ENCODE results near the gene B4GALNT3.

The B4GALNT3 gene

DNA sequence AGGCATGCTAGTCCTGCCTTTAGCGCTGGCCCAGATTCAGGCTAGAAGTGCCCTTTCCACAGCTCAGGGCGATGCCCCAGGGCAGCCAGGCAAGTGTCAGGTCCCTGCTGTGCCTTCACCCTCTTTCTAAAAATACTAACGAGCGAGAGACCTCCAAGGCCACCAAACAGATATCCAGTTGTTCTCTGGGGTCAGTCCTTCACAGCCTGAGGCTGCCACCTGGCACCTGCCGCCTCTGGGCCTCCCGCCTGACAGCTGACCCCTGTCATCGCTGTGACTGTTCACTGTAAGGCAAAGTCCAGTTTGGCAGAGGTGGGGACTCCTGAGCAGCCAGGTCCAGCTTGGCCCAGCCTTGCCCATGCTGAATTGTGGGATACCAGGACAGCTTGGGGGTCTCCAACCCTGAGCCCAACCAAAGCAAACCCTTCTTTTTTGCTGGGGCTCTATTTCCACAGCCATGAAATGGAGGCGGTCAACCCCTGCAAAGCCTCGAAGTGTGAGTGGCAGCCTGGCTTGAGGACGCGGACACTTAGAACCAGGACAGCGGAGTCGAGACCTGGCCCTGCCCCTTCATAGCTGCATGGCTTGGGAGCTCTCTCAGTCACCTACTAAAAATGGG lies 123.6 kb downstream of the B4GALNT3 start:
- H3K27me3 ChIP-seq (ENCODE audit: control insufficient read depth, insufficient read depth, low read length) = no peaks in the 10 kb centered on the region
- H3K27ac ChIP-seq (ENCODE audit: low read length) = no peak overlapping the region
- no CpG with 5 or more reads among the region's 13 CpGs for WGBS (ENCODE audit: insufficient coverage, insufficient read length)
- no peak for DNase-seq (ENCODE audit: low read depth, low spot score)
- H3K4me3 ChIP-seq (ENCODE audit: low read length) = no peak overlapping the region
- no peaks in the 10 kb centered on the region for H3K36me3 ChIP-seq (ENCODE audit: control insufficient read depth, insufficient read depth, low read length)
- H3K4me1 ChIP-seq (ENCODE audit: control insufficient read depth, insufficient read depth, low read length) = no peaks in the 10 kb centered on the region
- H3K9me3 ChIP-seq (ENCODE audit: control insufficient read depth, insufficient read depth, low read length) = no peaks in the 10 kb centered on the region

- no peak overlapping the region for H3K4me3 ChIP-seq (ENCODE audit: low read length)
- no CpG with 5 or more reads among the region's 30 CpGs for WGBS (ENCODE audit: insufficient coverage, insufficient read length)
- no peaks in the 10 kb centered on the region for H3K9me3 ChIP-seq (ENCODE audit: control insufficient read depth, insufficient read depth, low read length)
- H3K27ac ChIP-seq (ENCODE audit: low read length) = no peak overlapping the region
- no peak for DNase-seq (ENCODE audit: low read depth, low spot score)
- no peaks in the 10 kb centered on the region for H3K36me3 ChIP-seq (ENCODE audit: control insufficient read depth, insufficient read depth, low read length)
- no peaks in the 10 kb centered on the region for H3K27me3 ChIP-seq (ENCODE audit: control insufficient read depth, insufficient read depth, low read length)
- H3K4me1 ChIP-seq (ENCODE audit: control insufficient read depth, insufficient read depth, low read length) = no peaks in the 10 kb centered on the region
These were observed 125.6 kb downstream of the B4GALNT3 start for GRCh38 chr12:585062-586061.

- no CpG with 5 or more reads among the region's 16 CpGs for WGBS (ENCODE audit: insufficient coverage, insufficient read length)
- H3K4me1 ChIP-seq (ENCODE audit: control insufficient read depth, insufficient read depth, low read length) = no peaks in the 10 kb centered on the region
- H3K36me3 ChIP-seq (ENCODE audit: control insufficient read depth, insufficient read depth, low read length) = no peaks in the 10 kb centered on the region
- no peaks in the 10 kb centered on the region for H3K9me3 ChIP-seq (ENCODE audit: control insufficient read depth, insufficient read depth, low read length)
- no peak overlapping the region for H3K4me3 ChIP-seq (ENCODE audit: low read length)
- no peaks in the 10 kb centered on the region for H3K27me3 ChIP-seq (ENCODE audit: control insufficient read depth, insufficient read depth, low read length)
- no peak for DNase-seq (ENCODE audit: low read depth, low spot score)
- H3K27ac ChIP-seq (ENCODE audit: low read length) = no peak overlapping the region
These were observed 126.8 kb downstream of the B4GALNT3 start for GRCh38 chr12:586318-587071.

DNA sequence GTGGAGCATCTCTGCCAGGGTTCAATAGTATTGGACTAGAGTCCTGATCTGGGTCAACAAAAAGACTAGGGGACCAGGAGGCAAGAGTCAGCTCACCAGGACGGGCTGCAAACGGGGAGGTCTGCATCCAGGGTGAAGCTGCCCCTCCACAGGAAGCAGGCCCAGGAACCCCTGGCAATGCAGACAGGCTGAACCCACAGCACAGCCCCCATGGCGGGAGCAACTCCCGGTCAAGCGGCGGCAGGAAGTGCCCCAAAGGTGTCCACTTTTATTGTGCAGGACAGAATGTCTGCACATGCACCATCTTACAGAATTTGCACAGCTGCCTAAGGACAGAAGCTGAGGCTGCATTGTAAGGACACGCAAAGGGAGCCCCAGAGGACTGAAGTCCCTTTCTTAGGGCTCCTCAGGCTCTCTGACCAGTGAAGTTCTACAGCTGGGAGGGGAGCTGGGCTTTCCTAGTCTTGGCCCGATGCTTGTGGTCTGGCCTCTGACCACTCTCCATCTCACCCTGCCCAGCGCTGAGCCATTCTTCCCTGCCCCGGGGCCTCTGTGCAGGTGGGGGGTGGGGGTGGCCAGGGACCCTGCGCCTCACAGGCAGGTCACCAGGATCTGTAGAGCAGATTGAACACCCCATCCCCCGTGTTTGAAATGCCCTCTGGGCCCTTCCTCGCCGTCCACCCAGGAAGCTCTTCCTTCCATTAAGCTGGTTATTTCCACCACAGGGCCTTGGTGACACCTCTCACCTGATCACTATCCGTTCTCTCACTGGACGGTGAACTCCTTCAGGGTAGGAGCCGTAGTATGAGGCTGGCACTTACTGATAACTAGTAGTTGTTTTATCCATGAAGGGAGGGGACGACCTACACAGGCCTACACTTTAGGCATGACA lies 127.6 kb downstream of the B4GALNT3 start:
- Histone ChIP-seq H3K27me3 (ENCODE audit: control insufficient read depth, insufficient read depth, low read length) (no peaks in the 10 kb centered on the region), H3K36me3 (ENCODE audit: control insufficient read depth, insufficient read depth, low read length) (no peaks in the 10 kb centered on the region), H3K27ac (ENCODE audit: low read length) (no peak overlapping the region), H3K4me1 (ENCODE audit: control insufficient read depth, insufficient read depth, low read length) (no peaks in the 10 kb centered on the region), H3K4me3 (ENCODE audit: low read length) (no peak overlapping the region), H3K9me3 (ENCODE audit: control insufficient read depth, insufficient read depth, low read length) (no peaks in the 10 kb centered on the region)
- no CpG with 5 or more reads among the region's 18 CpGs for WGBS (ENCODE audit: insufficient coverage, insufficient read length)
- no peak for DNase-seq (ENCODE audit: low read depth, low spot score)

- Histone ChIP-seq H3K4me1 (ENCODE audit: control insufficient read depth, insufficient read depth, low read length) (no peaks in the 10 kb centered on the region), H3K9me3 (ENCODE audit: control insufficient read depth, insufficient read depth, low read length) (no peaks in the 10 kb centered on the region), H3K27me3 (ENCODE audit: control insufficient read depth, insufficient read depth, low read length) (no peaks in the 10 kb centered on the region), H3K4me3 (ENCODE audit: low read length) (no peak overlapping the region), H3K27ac (ENCODE audit: low read length) (no peak overlapping the region), H3K36me3 (ENCODE audit: control insufficient read depth, insufficient read depth, low read length) (no peaks in the 10 kb centered on the region)
- no CpG with 5 or more reads among the region's 10 CpGs for WGBS (ENCODE audit: insufficient coverage, insufficient read length)
- no peak for DNase-seq (ENCODE audit: low read depth, low spot score)
These were observed 128.2 kb downstream of the B4GALNT3 start for GRCh38 chr12:588024-588322.

DNA sequence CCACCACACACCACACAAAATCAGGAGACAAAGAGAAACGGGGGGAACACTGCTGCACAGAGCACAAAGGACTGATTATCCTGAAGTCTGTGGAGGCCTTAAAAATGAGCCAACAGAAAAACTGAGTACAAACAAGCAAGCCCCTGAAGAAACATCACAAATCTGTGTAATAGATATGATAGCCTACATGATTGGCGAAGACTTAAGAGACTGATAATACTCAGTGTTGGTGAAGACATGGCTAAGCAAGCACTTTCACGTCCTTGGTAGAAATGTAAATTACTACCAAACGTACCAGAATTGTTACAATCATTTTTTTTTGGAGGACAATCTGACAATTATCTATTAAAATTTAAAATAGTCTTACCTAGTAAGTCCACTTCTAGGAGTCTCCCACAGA lies 128.9 kb downstream of the B4GALNT3 start:
- WGBS (ENCODE audit: insufficient coverage, insufficient read length) = no CpG with 5 or more reads among the region's 4 CpGs
- H3K4me3 ChIP-seq (ENCODE audit: low read length) = no peak overlapping the region
- H3K36me3 ChIP-seq (ENCODE audit: control insufficient read depth, insufficient read depth, low read length) = no peaks in the 10 kb centered on the region
- H3K4me1 ChIP-seq (ENCODE audit: control insufficient read depth, insufficient read depth, low read length) = no peaks in the 10 kb centered on the region
- no peak for DNase-seq (ENCODE audit: low read depth, low spot score)
- no peaks in the 10 kb centered on the region for H3K9me3 ChIP-seq (ENCODE audit: control insufficient read depth, insufficient read depth, low read length)
- no peak overlapping the region for H3K27ac ChIP-seq (ENCODE audit: low read length)
- no peaks in the 10 kb centered on the region for H3K27me3 ChIP-seq (ENCODE audit: control insufficient read depth, insufficient read depth, low read length)

GRCh38 chr12:590206-590750 lies 130.5 kb downstream of the B4GALNT3 start:
- Histone ChIP-seq H3K27ac (ENCODE audit: low read length) (no peak overlapping the region), H3K36me3 (ENCODE audit: control insufficient read depth, insufficient read depth, low read length) (no peaks in the 10 kb centered on the region), H3K4me1 (ENCODE audit: control insufficient read depth, insufficient read depth, low read length) (no peaks in the 10 kb centered on the region), H3K9me3 (ENCODE audit: control insufficient read depth, insufficient read depth, low read length) (no peaks in the 10 kb centered on the region), H3K27me3 (ENCODE audit: control insufficient read depth, insufficient read depth, low read length) (no peaks in the 10 kb centered on the region), H3K4me3 (ENCODE audit: low read length) (no peak overlapping the region)
- no peak for DNase-seq (ENCODE audit: low read depth, low spot score)
- WGBS (ENCODE audit: insufficient coverage, insufficient read length) = no CpG with 5 or more reads among the region's 14 CpGs

GRCh38 chr12:591167-592023 lies 131.7 kb downstream of the B4GALNT3 start:
- no CpG with 5 or more reads among the region's 16 CpGs for WGBS (ENCODE audit: insufficient coverage, insufficient read length)
- Histone ChIP-seq H3K36me3 (ENCODE audit: control insufficient read depth, insufficient read depth, low read length) (no peaks in the 10 kb centered on the region), H3K4me1 (ENCODE audit: control insufficient read depth, insufficient read depth, low read length) (no peaks in the 10 kb centered on the region), H3K4me3 (ENCODE audit: low read length) (no peak overlapping the region), H3K27me3 (ENCODE audit: control insufficient read depth, insufficient read depth, low read length) (no peaks in the 10 kb centered on the region), H3K27ac (ENCODE audit: low read length) (no peak overlapping the region), H3K9me3 (ENCODE audit: control insufficient read depth, insufficient read depth, low read length) (no peaks in the 10 kb centered on the region)
- no peak for DNase-seq (ENCODE audit: low read depth, low spot score)

GRCh38 chr12:592024-592505 lies 132.3 kb downstream of the B4GALNT3 start:
- Histone ChIP-seq H3K9me3 (ENCODE audit: control insufficient read depth, insufficient read depth, low read length) (no peaks in the 10 kb centered on the region), H3K36me3 (ENCODE audit: control insufficient read depth, insufficient read depth, low read length) (no peaks in the 10 kb centered on the region), H3K4me1 (ENCODE audit: control insufficient read depth, insufficient read depth, low read length) (no peaks in the 10 kb centered on the region), H3K27ac (ENCODE audit: low read length) (no peak overlapping the region), H3K4me3 (ENCODE audit: low read length) (no peak overlapping the region), H3K27me3 (ENCODE audit: control insufficient read depth, insufficient read depth, low read length) (no peaks in the 10 kb centered on the region)
- no peak for DNase-seq (ENCODE audit: low read depth, low spot score)
- no CpG with 5 or more reads among the region's 11 CpGs for WGBS (ENCODE audit: insufficient coverage, insufficient read length)
